ENCODE data around the gene BRAT1. TPM values are rescaled to one million over a fixed set of nuclear protein-coding genes. Genes with fewer than 3 reads are reported as not detected.
A peak's percentile ranks its signal among the peaks of the same experiment; 100 is the strongest.

Gene BRAT1
- total and polyA plus RNA-seq, 2 experiments from 2014 or later: 32.5 to 76.8 TPM

DNA sequence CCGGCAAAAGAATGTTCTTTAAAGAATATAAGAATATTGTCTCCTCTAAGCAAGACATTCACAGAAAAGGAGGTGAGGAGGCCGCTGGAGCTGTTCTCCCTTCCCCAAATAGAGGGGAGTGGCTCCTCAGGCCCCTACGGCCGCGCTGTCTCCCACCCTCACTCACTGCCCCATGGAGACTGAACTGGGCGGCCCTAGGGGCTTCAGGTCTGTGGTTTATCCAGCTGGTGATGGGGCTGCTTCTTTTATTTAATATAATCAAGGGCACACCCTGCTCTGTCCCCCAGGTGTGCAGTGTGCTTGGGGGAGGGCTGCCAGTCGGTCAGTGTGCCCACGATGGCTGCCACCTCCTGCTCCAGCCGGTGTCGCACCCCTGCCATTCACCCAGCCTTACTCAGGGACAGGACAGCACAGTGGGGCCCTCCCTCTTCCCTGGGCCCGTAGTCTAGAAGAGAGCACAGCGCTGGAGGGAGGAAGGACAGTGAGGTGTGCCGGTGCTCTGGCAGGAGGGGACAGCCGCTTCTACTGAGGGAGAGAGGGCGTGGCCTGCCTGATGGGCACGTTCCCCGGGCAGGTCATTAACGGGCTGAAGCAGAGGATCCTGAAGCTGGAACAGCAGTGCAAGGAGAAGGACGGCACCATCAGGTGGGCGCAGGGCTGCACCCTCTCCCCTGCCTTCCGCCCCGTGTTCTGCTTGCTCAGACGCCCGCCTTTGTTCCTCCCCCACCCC, 26.8 kb upstream of the BRAT1 start:
- TF ChIP-seq, protein P1, sequence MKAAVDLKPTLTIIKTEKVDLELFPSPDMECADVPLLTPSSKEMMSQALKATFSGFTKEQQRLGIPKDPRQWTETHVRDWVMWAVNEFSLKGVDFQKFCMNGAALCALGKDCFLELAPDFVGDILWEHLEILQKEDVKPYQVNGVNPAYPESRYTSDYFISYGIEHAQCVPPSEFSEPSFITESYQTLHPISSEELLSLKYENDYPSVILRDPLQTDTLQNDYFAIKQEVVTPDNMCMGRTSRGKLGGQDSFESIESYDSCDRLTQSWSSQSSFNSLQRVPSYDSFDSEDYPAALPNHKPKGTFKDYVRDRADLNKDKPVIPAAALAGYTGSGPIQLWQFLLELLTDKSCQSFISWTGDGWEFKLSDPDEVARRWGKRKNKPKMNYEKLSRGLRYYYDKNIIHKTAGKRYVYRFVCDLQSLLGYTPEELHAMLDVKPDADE (IDR thresholded peaks at IDR 0.05): no peak
- TF ChIP-seq EZH2 (IDR thresholded peaks at IDR 0.05; ENCODE audit: low read depth, unreplicated experiment): no peak
- TF ChIP-seq JUNB (IDR thresholded peaks at IDR 0.05; ENCODE audit: unreplicated experiment): no peak
- TF ChIP-seq, protein P2, sequence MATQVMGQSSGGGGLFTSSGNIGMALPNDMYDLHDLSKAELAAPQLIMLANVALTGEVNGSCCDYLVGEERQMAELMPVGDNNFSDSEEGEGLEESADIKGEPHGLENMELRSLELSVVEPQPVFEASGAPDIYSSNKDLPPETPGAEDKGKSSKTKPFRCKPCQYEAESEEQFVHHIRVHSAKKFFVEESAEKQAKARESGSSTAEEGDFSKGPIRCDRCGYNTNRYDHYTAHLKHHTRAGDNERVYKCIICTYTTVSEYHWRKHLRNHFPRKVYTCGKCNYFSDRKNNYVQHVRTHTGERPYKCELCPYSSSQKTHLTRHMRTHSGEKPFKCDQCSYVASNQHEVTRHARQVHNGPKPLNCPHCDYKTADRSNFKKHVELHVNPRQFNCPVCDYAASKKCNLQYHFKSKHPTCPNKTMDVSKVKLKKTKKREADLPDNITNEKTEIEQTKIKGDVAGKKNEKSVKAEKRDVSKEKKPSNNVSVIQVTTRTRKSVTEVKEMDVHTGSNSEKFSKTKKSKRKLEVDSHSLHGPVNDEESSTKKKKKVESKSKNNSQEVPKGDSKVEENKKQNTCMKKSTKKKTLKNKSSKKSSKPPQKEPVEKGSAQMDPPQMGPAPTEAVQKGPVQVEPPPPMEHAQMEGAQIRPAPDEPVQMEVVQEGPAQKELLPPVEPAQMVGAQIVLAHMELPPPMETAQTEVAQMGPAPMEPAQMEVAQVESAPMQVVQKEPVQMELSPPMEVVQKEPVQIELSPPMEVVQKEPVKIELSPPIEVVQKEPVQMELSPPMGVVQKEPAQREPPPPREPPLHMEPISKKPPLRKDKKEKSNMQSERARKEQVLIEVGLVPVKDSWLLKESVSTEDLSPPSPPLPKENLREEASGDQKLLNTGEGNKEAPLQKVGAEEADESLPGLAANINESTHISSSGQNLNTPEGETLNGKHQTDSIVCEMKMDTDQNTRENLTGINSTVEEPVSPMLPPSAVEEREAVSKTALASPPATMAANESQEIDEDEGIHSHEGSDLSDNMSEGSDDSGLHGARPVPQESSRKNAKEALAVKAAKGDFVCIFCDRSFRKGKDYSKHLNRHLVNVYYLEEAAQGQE (IDR thresholded peaks at IDR 0.05; ENCODE audit: unreplicated experiment): no peak
- TF ChIP-seq EZH2phosphoT487 (IDR thresholded peaks at IDR 0.05; ENCODE audit: unreplicated experiment): no peak
- TF ChIP-seq ZNF114 (CRISPR knock-in tag; IDR thresholded peaks at IDR 0.05): no peak
- H3K27ac ChIP-seq (ENCODE audit: low read depth): no peak overlapping the region
- no peak overlapping the region for H3K4me2 ChIP-seq
- H3K9me2 ChIP-seq (ENCODE audit: insufficient read depth): no peaks in the 10 kb centered on the region
- ATAC-seq (peak; percentile 63), DNase-seq (ENCODE audit: low spot score) (no peak)
- no peaks in the 10 kb centered on the region for H4K20me1 ChIP-seq (replicated peaks; ENCODE audit: insufficient read depth)
- Mint-ChIP-seq H3K27me3 (ENCODE audit: insufficient read depth, low read depth, poor library complexity) (peaks cover 7% of the 10 kb centered on the region), H3K4me1 (peaks cover 17% of the 10 kb centered on the region), H3K9me3 (no peaks in the 10 kb centered on the region), H3K36me3 (ENCODE audit: low read depth) (no peaks in the 10 kb centered on the region), H3K27ac (no peak overlapping the region), H3K4me3 (no peak overlapping the region)
- no peaks in the 10 kb centered on the region for H3K4me1 ChIP-seq (ENCODE audit: insufficient read depth)
- H3K27me3 ChIP-seq (ENCODE audit: insufficient read depth): no peaks in the 10 kb centered on the region
- H2AFZ ChIP-seq: no peak overlapping the region
- H3K36me3 ChIP-seq (ENCODE audit: insufficient read depth): no peaks in the 10 kb centered on the region
- H3F3A ChIP-seq (replicated peaks; ENCODE audit: low read depth): no peaks in the 10 kb centered on the region
- no peak overlapping the region for H3K4me3 ChIP-seq
- no peaks in the 10 kb centered on the region for H3K79me2 ChIP-seq (replicated peaks; ENCODE audit: insufficient read depth)

DNA sequence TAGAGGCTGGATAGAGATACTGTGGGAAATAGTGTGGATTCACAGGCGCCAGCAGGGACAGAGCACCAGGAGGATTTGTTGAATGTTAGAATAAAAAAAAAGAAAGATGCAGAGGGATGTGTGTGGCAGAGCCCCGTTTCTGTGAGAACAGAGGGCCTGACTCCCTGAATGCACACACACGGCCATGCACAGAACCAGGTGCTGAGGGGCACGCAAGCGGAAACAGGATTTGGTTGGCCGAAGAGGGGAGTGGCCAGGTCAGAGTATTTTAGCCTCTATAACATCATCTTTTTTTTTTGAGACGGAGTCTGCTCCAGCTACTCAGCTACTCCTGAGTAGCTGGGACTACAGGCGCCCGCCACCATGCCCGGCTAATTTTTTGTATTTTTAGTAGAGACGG, 25.3 kb upstream of the BRAT1 start:
- Histone ChIP-seq H3K4me1 (ENCODE audit: insufficient read depth) (no peaks in the 10 kb centered on the region), H3K4me3 (no peak overlapping the region), H2AFZ (no peak overlapping the region), H3K27ac (ENCODE audit: low read depth) (no peak overlapping the region), H4K20me1 (replicated peaks; ENCODE audit: insufficient read depth) (no peaks in the 10 kb centered on the region), H3K9me2 (ENCODE audit: insufficient read depth) (no peaks in the 10 kb centered on the region), H3K4me2 (no peak overlapping the region), H3K79me2 (replicated peaks; ENCODE audit: insufficient read depth) (no peaks in the 10 kb centered on the region), H3K27me3 (ENCODE audit: insufficient read depth) (no peaks in the 10 kb centered on the region), H3F3A (replicated peaks; ENCODE audit: low read depth) (no peaks in the 10 kb centered on the region), H3K36me3 (ENCODE audit: insufficient read depth) (no peaks in the 10 kb centered on the region)
- Mint-ChIP-seq H3K27me3 (ENCODE audit: insufficient read depth, low read depth, poor library complexity) (peaks cover 8% of the 10 kb centered on the region), H3K4me1 (peaks cover 10% of the 10 kb centered on the region), H3K36me3 (ENCODE audit: low read depth) (no peaks in the 10 kb centered on the region; the same call in 2 of the 3 replicates), H3K27ac (no peak overlapping the region), H3K4me3 (no peak overlapping the region), H3K9me3 (no peaks in the 10 kb centered on the region)
- DNase-seq (ENCODE audit: low spot score) (no peak), ATAC-seq (no peak)
- TF ChIP-seq EZH2 (IDR thresholded peaks at IDR 0.05; ENCODE audit: low read depth, unreplicated experiment): no peak
- no peak for TF ChIP-seq STAT1 (IDR thresholded peaks at IDR 0.05; ENCODE audit: unreplicated experiment)
- no peak for TF ChIP-seq ZNF114 (CRISPR knock-in tag; IDR thresholded peaks at IDR 0.05)
- TF ChIP-seq JUNB (IDR thresholded peaks at IDR 0.05; ENCODE audit: unreplicated experiment): no peak
- TF ChIP-seq NANOG (IDR thresholded peaks at IDR 0.05; ENCODE audit: borderline replicate concordance): no peak
- no peak for TF ChIP-seq CREB1 (CRISPR knock-in tag; IDR thresholded peaks at IDR 0.05; ENCODE audit: low read depth)
- TF ChIP-seq EZH2phosphoT487 (IDR thresholded peaks at IDR 0.05; ENCODE audit: unreplicated experiment): no peak
- no peak for TF ChIP-seq ZNF331 (CRISPR knock-in tag; IDR thresholded peaks at IDR 0.05; ENCODE audit: low read depth)
